ENCODE measurements around the gene CCSER1. TPM values are rescaled to one million over a fixed set of nuclear protein-coding genes. Genes with fewer than 3 reads are reported as not detected.
"Not testable (repeated sequence)": the region's sequence is repeated elsewhere in the genome, so short reads cannot be mapped to it uniquely, and the experiment has no call there.

Gene CCSER1
- total RNA-seq, 1 donor from 2014 or later, result 9.0 TPM

- intact Hi-C loops (cut with DNase I), result no loop called here
- DNase-seq (ENCODE audit: low spot score) (no peak), ATAC-seq (no peak)
Measured at GRCh38 chr4:91319556-91320268, 1192.5 kb downstream of the CCSER1 start.

DNA sequence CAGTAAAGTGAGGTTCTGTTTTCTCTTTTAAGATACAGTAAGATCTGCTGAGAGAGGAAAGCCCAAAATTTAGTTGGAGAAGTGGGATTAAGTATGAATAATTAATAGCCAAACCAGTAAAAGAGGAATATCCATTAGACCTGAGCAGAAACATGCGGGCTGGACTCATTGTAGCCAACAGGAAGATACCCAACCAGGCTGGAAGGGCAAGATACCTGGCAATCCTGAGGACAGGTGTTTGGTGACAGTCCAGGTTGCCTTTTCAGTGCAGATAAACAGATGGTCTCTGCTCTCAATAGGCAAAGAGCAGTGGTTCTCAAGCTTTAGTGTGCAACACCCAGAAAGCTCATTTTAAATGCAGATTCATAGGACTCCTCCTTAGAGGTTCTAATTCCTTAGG is 1195.8 kb downstream of the CCSER1 start:
- intact Hi-C loops (cut with DNase I), result no loop called here
- ATAC-seq (no peak), DNase-seq (ENCODE audit: low spot score) (no peak)

GRCh38 chr4:91325495-91325894 is 1198.3 kb downstream of the CCSER1 start:
- ATAC-seq (no peak), DNase-seq (ENCODE audit: low spot score) (no peak)
- intact Hi-C loops (cut with DNase I), result no loop called here

GRCh38 chr4:91326167-91326566 is 1199.0 kb downstream of the CCSER1 start:
- DNase-seq (ENCODE audit: low spot score); intact Hi-C loops (cut with DNase I); ATAC-seq: not testable (repeated sequence)

- intact Hi-C loops (cut with DNase I), result no loop called here
- ATAC-seq, result no peak
- DNase-seq (ENCODE audit: low spot score), result no peak
Measured at GRCh38 chr4:91330555-91331137, 1203.5 kb downstream of the CCSER1 start.

DNA sequence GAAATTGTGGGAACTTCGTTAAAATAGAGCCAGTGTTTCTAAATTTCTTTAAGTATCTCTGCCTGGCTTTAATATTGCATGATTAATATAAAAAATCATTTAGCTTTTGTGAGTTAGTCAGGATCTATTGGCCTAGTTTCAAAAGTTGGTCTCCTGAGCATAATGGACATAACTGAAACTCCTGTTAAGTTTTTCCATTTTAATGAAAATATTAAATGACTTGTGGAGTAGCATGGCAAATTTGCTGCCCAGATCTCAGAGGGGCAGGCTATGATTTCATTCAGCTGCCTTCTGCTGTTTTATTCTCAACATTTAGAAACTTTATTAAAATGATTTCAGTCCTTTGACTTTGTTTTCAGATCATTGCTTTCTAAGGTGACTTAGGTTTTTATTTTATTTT is 1213.6 kb downstream of the CCSER1 start:
- no peak for DNase-seq (ENCODE audit: low spot score)
- intact Hi-C loops (cut with DNase I), result no loop called here
- no peak for ATAC-seq

DNA sequence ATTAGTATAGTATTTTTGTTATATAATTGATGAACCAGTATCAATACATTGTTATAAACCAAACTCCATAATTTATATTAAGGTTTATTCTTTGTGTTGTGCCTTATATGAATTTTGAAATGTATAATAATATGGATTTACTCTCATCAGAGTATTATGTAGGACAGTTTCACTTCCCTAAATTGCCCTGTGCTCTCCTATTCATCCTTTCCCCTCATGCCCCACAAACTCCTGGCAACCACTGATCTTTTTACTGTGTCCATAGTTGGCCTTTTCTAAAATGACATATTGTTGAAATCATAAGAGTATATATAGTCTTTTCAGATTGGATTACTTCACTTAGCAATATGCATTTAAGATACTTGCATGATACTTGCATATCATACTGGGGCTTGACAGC is 1218.4 kb downstream of the CCSER1 start:
- intact Hi-C loops (cut with DNase I), result no loop called here
- ATAC-seq (no peak), DNase-seq (ENCODE audit: low spot score) (no peak)

- DNase-seq (ENCODE audit: low spot score); intact Hi-C loops (cut with DNase I): not testable (repeated sequence)
Measured at GRCh38 chr4:91356496-91356895, 1229.3 kb downstream of the CCSER1 start.

DNA sequence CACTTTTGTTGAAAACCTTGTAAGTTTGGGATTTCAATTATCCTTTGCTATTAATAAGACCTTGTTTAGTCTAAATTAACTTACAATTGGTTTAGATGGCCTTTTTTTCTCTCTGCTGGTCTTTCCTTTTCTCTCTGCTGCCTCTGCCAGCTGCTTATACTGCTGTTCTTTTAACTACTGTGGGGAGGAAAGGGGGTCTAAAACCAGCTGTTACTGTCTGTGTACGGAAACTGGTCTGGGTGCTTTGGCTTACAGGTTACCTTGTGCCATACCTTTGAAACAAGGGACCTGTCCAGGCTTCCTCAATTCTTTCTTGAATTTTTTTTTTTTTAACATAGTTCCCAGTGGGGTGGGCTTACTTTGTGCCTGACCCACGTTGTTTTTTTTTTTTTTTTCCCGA is 1230.8 kb downstream of the CCSER1 start:
- intact Hi-C loops (cut with DNase I); ATAC-seq; DNase-seq (ENCODE audit: low spot score): not testable (repeated sequence)

More at GRCh38 chr4:91356496-91356895, 1229.3 kb downstream of the CCSER1 start:
- ATAC-seq, result not testable (repeated sequence)

DNA sequence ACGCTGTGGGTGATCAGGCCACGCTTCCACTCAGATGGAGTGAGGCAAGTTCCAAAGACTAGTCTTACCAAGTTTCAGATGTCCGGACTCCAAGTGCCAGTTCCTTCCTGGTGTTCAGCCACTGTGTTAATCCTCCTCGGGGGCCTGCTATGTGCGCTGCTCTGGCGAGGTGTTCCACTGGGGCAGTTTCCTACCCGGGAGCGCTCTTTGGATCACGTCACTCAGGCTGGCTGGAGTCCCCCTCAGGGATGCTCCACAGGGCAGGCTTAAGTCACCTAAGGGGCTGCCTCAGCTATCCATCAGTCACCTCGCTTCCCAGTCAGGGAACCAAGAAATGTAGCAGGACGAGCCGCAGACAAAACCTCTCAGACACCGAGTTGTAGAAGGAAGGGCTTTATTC is 1231.4 kb downstream of the CCSER1 start:
- ATAC-seq; intact Hi-C loops (cut with DNase I); DNase-seq (ENCODE audit: low spot score): not testable (repeated sequence)

DNA sequence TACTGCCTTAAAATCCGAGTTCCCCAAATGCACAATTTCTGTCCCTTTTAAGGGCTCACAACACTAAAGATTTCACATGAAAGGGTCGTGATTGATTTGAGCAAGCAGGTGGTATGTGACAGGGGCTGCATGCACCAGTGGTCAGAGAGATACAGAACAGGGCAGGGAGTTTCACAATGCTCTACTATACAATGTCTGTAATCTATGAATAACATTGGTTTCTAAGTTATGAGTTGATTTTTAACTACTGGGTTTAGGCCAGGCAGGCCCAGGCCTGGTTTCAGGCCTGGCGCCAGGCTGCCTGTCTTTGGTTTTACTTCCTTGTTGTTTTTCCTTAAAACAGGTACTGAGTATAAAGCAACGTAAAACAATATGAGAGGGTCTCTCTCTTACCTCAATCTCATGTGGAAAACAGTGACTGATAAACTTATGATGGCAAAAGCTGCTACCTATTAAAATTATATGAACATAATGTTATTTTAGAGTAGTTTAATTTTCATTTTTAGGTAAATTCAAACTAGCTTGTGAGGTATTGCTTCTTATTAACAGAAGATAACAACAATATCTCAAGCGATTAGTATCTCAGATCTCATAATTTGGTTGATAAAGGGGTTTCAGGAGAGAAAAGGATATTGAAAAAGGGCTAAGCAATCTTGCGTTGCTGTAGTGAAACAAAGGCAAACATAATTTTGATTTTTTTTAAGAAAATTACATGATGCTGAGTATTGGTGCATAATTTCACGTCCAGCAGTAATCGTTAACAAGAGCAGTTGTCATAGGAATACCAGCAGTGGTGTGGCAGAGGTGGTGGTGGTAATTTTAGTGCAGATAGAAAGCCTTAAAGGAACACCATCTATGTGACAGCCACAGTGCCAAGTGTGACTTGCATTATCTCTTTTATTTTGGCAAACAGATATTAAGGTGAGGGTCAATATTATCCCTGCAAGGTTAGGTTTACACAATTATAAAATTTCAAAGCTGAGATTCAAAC is 1232.1 kb downstream of the CCSER1 start:
- DNase-seq (ENCODE audit: low spot score) (no peak), ATAC-seq (no peak)
- intact Hi-C loops (cut with DNase I), result no loop called here

DNA sequence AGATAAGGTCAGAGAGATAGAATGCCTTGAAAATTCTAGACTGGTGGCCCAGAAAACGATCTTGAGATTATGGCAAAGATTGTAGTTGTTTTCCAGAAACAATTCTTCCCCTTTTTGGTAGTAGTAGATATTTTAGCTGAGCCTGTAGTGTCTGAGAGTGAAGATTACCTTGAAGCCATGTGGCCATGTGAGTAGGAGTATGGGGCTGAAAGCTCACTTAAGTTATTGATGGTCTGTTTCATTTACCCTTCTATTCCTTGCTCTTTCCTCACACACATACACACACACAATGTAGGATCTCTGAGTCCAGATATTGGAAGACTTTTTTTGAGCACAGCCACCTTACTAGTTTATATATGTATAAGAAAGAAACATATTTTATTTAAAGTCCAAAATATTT is 1234.9 kb downstream of the CCSER1 start:
- no peak for ATAC-seq
- no peak for DNase-seq (ENCODE audit: low spot score)
- intact Hi-C loops (cut with DNase I), result no loop called here

DNA sequence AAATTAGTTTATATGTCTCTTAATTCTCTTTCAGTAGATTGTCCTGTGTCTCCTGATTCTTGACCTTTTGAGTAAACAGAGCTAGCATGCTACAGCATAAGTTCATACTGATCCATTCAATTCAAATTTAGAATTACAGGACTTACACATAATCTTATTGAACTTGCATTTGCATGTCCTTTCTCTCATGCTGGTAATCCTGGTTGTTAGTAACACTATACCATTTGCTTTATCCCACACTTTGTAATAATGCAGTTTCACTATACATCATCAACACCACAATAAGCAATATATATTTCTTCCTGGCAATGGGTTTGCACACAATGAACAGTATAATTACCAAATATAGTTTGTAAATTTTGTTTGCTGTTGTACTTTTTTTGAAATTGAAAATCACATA is 1239.4 kb downstream of the CCSER1 start:
- no peak for DNase-seq (ENCODE audit: low spot score)
- no peak for ATAC-seq
- intact Hi-C loops (cut with DNase I), result no loop called here

GRCh38 chr4:91369116-91369515 is 1241.9 kb downstream of the CCSER1 start:
- ATAC-seq (no peak), DNase-seq (ENCODE audit: low spot score) (no peak)
- intact Hi-C loops (cut with DNase I), result no loop called here

GRCh38 chr4:91373546-91373945 is 1246.4 kb downstream of the CCSER1 start:
- no peak for ATAC-seq
- intact Hi-C loops (cut with DNase I), result no loop called here
- no peak for DNase-seq (ENCODE audit: low spot score)

DNA sequence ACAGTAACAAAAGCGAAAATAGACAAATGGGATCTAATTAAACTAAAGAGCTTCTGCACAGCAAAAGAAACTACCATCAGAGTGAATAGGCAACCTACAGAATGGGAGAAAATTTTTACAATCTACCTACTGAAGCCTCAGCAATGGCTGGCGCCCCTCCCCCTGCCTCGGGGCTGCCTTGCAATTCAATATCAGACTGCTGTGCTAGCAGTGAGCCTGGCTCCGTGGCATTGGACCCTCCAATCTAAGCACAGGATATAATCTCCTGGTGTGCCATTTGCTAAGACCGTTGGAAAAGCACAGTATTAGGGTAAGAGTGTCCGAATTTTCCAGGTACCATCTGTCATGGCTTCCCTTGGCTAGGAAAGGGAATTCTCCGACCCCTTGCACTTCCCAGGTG is 1278.2 kb downstream of the CCSER1 start:
- DNase-seq (ENCODE audit: low spot score); ATAC-seq; intact Hi-C loops (cut with DNase I): not testable (repeated sequence)

- intact Hi-C loops (cut with DNase I), result no loop called here
- DNase-seq (ENCODE audit: low spot score) (no peak), ATAC-seq (no peak)
Measured at GRCh38 chr4:91422011-91422410, 1294.8 kb downstream of the CCSER1 start.

DNA sequence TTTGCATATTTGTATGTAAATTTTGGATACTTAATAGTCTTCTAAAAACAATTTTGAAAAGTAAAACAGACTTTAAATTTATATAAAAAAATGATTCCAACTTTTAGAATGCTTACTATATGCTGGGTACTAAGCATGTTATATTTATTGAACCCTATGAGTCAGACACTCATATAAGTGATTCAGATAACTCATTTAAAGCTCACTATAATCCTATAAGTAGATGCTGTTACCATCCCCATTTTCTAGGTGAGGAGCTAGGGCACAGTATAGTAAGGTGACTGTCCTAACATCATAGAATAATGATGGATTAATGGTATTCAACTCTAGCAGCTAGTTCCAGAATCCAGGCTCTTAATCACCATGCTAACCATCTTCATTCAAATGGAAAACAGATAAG is 1299.5 kb downstream of the CCSER1 start:
- intact Hi-C loops (cut with DNase I), result no loop called here
- no peak for DNase-seq (ENCODE audit: low spot score)
- ATAC-seq, result no peak

GRCh38 chr4:91427171-91427570 is 1300.0 kb downstream of the CCSER1 start:
- no peak for ATAC-seq
- DNase-seq (ENCODE audit: low spot score), result no peak
- intact Hi-C loops (cut with DNase I), result no loop called here

DNA sequence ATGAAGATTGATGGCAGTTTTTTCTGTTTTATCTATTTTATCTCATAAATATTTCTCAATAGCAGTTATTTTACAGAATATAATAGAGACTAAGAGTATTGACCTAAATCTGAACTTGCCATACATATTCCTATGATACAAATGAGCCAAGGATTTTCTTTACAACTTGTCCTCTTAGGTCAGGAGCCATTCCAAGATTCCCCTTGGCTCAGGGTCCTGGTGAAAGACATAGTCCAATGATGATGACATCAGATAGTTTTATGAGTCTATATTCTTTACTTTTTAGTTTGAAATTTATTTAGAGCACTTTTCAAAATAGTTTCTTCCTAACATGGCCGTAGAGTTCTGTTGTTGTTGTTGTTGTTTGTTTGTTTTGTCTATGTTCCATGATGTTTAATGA is 1307.4 kb downstream of the CCSER1 start:
- no peak for ATAC-seq
- no peak for DNase-seq (ENCODE audit: low spot score)
- intact Hi-C loops (cut with DNase I), result no loop called here
